ENCODE results near the gene PPP1R15A. TPM values are rescaled to one million over a fixed set of nuclear protein-coding genes. Genes with fewer than 3 reads are reported as not detected.
"Not testable (repeated sequence)": the region's sequence is repeated elsewhere in the genome, so short reads cannot be mapped to it uniquely, and the experiment has no call there.

The PPP1R15A gene
- total RNA-seq, 1 experiment from 2014 or later, result 83.3 TPM

DNA sequence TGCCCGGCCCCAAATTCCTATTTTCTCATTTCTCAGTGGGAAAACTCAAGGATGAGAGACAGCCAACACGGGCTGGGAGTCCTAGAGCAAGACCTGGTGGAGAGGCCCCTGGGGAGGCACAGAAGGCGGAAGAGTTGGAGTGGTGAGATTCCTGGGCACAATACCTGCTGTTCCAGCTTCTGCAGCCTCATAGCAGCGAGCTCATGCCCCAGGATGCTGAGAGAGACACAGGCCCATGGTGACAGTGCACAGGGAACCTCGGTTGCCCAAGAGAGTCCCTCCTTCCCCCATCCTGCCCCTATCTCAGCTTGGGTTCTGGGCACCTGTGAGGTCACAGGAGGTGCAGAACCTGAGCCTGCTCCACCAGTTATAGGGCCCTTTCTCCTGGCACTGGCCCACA is 25.0 kb downstream of the PPP1R15A start:
- ChIA-PET CTCF (no interaction called here), POLR2A (interaction anchor here (0.6 kb wide), 1 partner anchor 14 kb away, joined by 6 read pairs; no protein-coding TSS in a partner anchor)
- H3K4me3 ChIP-seq (ENCODE audit: low read depth, low read length), result no peak overlapping the region
- no peaks in the 10 kb centered on the region for H3K27me3 Mint-ChIP-seq (ENCODE audit: insufficient read depth, unreplicated experiment)
- H3K4me1 Mint-ChIP-seq (ENCODE audit: low read depth, unreplicated experiment), result peaks cover 20% of the 10 kb centered on the region
- BruUV-seq (replicated peaks), result no TSS peak
- peaks cover 24% of the 10 kb centered on the region for H3K4me1 ChIP-seq
- peak overlapping the region; percentile 37 for H3K27ac Mint-ChIP-seq (ENCODE audit: unreplicated experiment)
- no peaks in the 10 kb centered on the region for H3K9me3 ChIP-seq
- DNase-seq, result no peak
- H3K9me3 Mint-ChIP-seq (ENCODE audit: unreplicated experiment), result no peaks in the 10 kb centered on the region
- no peaks in the 10 kb centered on the region for H3K27me3 ChIP-seq (replicated peaks; ENCODE audit: control insufficient read depth, insufficient read depth, low read length)
- TF ChIP-seq, protein P1, sequence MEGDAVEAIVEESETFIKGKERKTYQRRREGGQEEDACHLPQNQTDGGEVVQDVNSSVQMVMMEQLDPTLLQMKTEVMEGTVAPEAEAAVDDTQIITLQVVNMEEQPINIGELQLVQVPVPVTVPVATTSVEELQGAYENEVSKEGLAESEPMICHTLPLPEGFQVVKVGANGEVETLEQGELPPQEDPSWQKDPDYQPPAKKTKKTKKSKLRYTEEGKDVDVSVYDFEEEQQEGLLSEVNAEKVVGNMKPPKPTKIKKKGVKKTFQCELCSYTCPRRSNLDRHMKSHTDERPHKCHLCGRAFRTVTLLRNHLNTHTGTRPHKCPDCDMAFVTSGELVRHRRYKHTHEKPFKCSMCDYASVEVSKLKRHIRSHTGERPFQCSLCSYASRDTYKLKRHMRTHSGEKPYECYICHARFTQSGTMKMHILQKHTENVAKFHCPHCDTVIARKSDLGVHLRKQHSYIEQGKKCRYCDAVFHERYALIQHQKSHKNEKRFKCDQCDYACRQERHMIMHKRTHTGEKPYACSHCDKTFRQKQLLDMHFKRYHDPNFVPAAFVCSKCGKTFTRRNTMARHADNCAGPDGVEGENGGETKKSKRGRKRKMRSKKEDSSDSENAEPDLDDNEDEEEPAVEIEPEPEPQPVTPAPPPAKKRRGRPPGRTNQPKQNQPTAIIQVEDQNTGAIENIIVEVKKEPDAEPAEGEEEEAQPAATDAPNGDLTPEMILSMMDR (IDR thresholded peaks at IDR 0.05; ENCODE audit: insufficient read depth in 1 of 2, low read depth in 1 of 2, low read length in 1 of 2, severe bottlenecking in 1 of 2, unreplicated experiment in 1 of 2), result no peak
- no peaks in the 10 kb centered on the region for H3K36me3 ChIP-seq (ENCODE audit: control insufficient read depth, insufficient read depth, low read length)
- H3K4me3 Mint-ChIP-seq (ENCODE audit: unreplicated experiment), result no peak overlapping the region
- intact Hi-C loops (cut with micrococcal nuclease; ENCODE audit: unreplicated experiment), result no loop called here
- H3K36me3 Mint-ChIP-seq (ENCODE audit: insufficient read depth, unreplicated experiment), result peaks cover 34% of the 10 kb centered on the region

DNA sequence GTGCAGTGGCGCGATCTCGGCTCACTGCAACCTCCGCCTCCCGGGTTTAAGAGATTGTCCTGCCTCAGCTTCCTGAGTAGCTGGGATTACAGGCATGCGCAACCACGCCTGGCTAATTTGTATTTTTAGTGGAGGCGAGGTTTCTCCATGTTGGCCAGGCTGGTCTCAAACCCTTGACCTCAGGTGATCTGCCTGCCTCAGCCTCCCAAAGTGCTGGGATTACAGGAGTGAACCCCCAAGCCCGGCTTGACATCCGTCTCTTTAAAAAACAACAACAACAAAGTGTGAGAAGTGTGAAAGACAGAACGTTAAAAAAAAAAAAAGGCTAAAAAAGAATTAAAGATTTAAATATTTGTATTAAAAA is 27.1 kb downstream of the PPP1R15A start:
- H3K4me1 Mint-ChIP-seq (ENCODE audit: low read depth, unreplicated experiment), result peaks cover 13% of the 10 kb centered on the region
- DNase-seq; BruUV-seq (replicated peaks); intact Hi-C loops (cut with micrococcal nuclease; ENCODE audit: unreplicated experiment); H3K9me3 ChIP-seq; H3K36me3 ChIP-seq (ENCODE audit: control insufficient read depth, insufficient read depth, low read length); H3K9me3 Mint-ChIP-seq (ENCODE audit: unreplicated experiment); H3K27me3 ChIP-seq (replicated peaks; ENCODE audit: control insufficient read depth, insufficient read depth, low read length); H3K27me3 Mint-ChIP-seq (ENCODE audit: insufficient read depth, unreplicated experiment): not testable (repeated sequence)
- ChIA-PET CTCF (interaction anchor here (0.6 to 1.9 kb wide), 11 partner anchors 19 to 198 kb away, joined by 3 to 12 read pairs (median 5); partner anchors contain the start of genes GYS1 and RUVBL2), POLR2A (interaction anchor here (0.6 to 1.6 kb wide), 13 partner anchors 12 to 97 kb away, joined by 3 to 16 read pairs (median 7); partner anchors contain the start of genes BAX, DHDH, GYS1 and PPP1R15A)
- Histone ChIP-seq H3K4me1 (0 out of 2 replicates have a peak, but pooled peaks cover 13% of the 10 kb centered on the region), H3K4me3 (ENCODE audit: low read depth, low read length) (peak overlapping the region; percentile 76)
- H3K27ac Mint-ChIP-seq (ENCODE audit: unreplicated experiment), result peak overlapping the region; percentile 89
- peak overlapping the region; percentile 92 for H3K4me3 Mint-ChIP-seq (ENCODE audit: unreplicated experiment)
- H3K36me3 Mint-ChIP-seq (ENCODE audit: insufficient read depth, unreplicated experiment), result peaks cover 28% of the 10 kb centered on the region

DNA sequence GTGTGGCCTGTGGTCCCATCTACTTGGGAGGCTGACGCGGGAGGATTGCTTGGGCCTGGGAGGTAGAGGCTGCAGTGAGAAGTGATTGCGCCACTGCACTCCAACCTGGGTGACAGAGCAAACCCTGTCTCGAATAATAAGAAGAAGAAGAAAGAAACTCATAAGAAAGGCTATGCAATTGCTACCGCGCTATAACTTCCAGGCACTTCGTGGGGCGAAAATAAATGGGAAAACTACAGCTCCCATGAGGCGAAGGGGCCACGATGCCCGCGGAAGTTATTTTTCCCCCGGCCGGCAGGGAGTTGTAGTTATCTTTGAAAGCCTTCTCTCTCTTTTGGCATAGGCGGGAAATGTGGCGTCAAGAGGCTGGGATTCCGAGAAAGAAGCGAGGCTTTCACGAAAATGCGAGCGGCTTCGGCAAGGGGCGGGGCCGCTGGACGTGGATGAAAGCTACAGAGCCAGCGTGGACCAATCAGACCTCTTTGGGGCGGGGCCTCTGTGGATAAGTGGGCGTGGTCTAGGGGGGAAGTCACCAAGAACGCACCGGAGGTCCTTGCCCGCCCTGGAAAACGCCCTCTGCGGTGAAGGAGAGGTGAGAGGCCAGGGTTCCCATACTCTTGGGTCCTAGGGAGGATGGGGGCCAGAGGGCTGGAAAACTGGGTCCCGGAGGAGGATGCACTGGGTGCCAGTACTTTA is 27.7 kb downstream of the PPP1R15A start, which contains the start of gene NUCB1:
NUCB1 (plus strand) TSS at position 532 of the 696 bp plus-strand sequence. CDS start 485 bp downstream, outside the sequence.
- DNase-seq, result peak; percentile 100
- 0 out of 2 replicates have a peak, but pooled peaks cover 13% of the 10 kb centered on the region for H3K4me1 ChIP-seq
- TSS peak; percentile 99 for BruUV-seq (replicated peaks)
- H3K36me3 ChIP-seq (ENCODE audit: control insufficient read depth, insufficient read depth, low read length), result 0 out of 2 replicates have a peak, but pooled peaks cover 2% of the 10 kb centered on the region
- H3K27me3 ChIP-seq (replicated peaks; ENCODE audit: control insufficient read depth, insufficient read depth, low read length), result no peaks in the 10 kb centered on the region
- H3K9me3 ChIP-seq, result no peaks in the 10 kb centered on the region
- Mint-ChIP-seq H3K27ac (ENCODE audit: unreplicated experiment) (peak within 1 kb of the TSS; percentile 89), H3K4me3 (ENCODE audit: unreplicated experiment) (peak within 1 kb of the TSS; percentile 92), H3K4me1 (ENCODE audit: low read depth, unreplicated experiment) (peaks cover 13% of the 10 kb centered on the region), H3K9me3 (ENCODE audit: unreplicated experiment) (no peaks in the 10 kb centered on the region), H3K27me3 (ENCODE audit: insufficient read depth, unreplicated experiment) (no peaks in the 10 kb centered on the region), H3K36me3 (ENCODE audit: insufficient read depth, unreplicated experiment) (peaks cover 34% of the 10 kb centered on the region)
- TF ChIP-seq, protein P1 (IDR thresholded peaks at IDR 0.05; ENCODE audit: insufficient read depth in 1 of 2, low read depth in 1 of 2, low read length in 1 of 2, severe bottlenecking in 1 of 2, unreplicated experiment in 1 of 2), result peak in 1 of 2 experiments; percentile 38
- POLR2A ChIA-PET, result interaction anchor here (0.6 to 1.6 kb wide), 16 partner anchors 13 to 97 kb away, joined by 3 to 16 read pairs (median 4); partner anchors contain the start of genes BAX, DHDH, GYS1 and PPP1R15A
- intact Hi-C loops (cut with micrococcal nuclease; ENCODE audit: unreplicated experiment), result loop anchor here (1.0 to 2.0 kb wide), 4 partner anchors 27 to 63 kb away; partner anchors contain the start of genes BAX and DHDH
- peak within 1 kb of the TSS; percentile 76 for H3K4me3 ChIP-seq (ENCODE audit: low read depth, low read length)
- CTCF ChIA-PET, result interaction anchor here (0.6 to 1.9 kb wide), 13 partner anchors 19 to 198 kb away, joined by 3 to 12 read pairs (median 5); partner anchors contain the start of genes DHDH, GYS1 and RUVBL2

Data from Caco-2 (cell line).